WI38 (cell line): ENCODE measurements around the gene CDH22.

Source experiments
- H3K4me3 ChIP-seq: 2 replicates; pipeline ENCODE4 v1.5.1; 2011; ENCODE audit warnings: low read depth, mild to moderate bottlenecking, control low read depth, low read length
- CTCF ChIP-seq: IDR thresholded peaks from 2 replicates; pipeline ENCODE4 v1.5.1; 2012; ENCODE audit warnings: low read depth, mild to moderate bottlenecking, control low read depth, low read length

CDH22 gene

GRCh38 chr20:46227272-46227767 lies 81.0 kb downstream of the CDH22 start:
- H3K4me3 ChIP-seq = no peak overlapping the region
- no peak for TF ChIP-seq CTCF

- H3K4me3 ChIP-seq = no peak overlapping the region
- TF ChIP-seq CTCF = no peak
Observed at GRCh38 chr20:46226602-46227001, 81.7 kb downstream of the CDH22 start.

DNA sequence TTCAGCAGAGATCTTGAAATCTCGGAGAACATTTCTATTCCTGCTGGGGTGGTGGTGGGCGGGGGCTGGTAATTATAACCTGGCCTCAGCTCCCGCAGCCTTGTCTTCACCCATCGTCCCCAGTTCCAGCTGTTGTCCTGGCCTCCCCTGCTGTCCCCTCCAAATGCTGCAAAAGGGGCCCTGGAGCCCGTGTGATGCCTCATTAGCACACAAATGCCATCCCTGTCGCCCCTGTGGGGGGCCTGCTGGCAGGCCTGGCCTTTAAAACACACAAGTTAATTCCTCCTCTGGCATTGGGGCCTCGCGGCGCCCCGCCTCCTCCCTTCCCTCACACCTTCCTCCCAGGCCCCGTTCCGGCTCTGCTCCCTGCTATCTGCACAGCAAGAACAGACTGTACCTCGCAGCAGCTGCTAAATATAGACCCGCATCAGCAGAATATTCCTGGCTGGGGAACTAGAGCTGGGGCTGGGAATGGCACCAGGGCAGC lies 85.7 kb downstream of the CDH22 start:
- no peak for TF ChIP-seq CTCF
- no peak overlapping the region for H3K4me3 ChIP-seq

DNA sequence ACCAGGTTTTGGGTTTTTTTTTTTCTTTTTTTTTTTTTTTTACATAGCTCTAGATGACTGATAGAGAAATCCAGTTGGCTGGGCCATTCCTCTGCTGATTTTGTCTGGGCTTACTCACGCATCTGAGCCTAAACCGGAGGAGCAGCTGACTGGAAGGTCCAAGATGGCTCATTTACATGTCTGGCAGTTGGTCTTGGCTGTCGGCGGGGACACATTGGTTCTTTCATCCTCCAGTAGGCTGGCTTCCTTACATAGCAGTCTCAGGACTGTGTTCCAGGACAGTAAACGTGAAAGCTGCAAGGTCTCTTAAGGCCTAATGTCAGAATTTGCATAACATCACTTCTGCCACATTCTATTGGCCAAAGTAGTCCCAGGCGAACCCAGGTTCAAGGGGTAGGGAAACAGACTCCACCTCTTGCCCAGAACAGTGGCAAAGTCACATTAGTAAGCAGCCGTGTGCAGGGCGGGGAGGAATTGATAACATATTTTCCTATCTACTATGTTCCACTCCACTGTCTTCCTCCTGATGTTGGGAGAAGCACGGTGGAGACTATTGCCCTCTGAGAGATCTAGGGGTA lies 87.0 kb downstream of the CDH22 start:
- no peak overlapping the region for H3K4me3 ChIP-seq
- no peak for TF ChIP-seq CTCF

- H3K4me3 ChIP-seq = no peak overlapping the region
- no peak for TF ChIP-seq CTCF
Observed at GRCh38 chr20:46220455-46221207, 87.7 kb downstream of the CDH22 start.

DNA sequence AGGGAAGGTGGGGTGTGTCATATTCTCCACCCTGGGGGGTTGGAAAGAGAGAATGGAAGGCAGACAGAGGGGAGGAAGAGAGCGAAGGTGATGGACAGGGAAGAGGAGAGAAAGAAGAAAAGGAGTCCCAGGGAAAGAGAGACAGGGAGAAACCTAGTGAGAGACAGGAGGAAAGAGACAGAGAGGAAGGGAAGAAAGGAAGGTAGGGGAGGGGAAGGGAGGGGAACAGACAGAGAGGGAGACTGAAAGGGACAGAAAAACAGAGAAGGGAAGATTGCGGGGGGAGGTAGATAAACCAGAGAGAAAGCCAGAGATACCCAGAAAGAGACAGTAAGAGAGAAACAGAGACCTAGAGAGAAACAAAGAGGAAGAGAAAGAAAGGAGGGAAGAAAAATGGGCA lies 88.4 kb downstream of the CDH22 start:
- TF ChIP-seq CTCF = no peak
- H3K4me3 ChIP-seq = no peak overlapping the region

DNA sequence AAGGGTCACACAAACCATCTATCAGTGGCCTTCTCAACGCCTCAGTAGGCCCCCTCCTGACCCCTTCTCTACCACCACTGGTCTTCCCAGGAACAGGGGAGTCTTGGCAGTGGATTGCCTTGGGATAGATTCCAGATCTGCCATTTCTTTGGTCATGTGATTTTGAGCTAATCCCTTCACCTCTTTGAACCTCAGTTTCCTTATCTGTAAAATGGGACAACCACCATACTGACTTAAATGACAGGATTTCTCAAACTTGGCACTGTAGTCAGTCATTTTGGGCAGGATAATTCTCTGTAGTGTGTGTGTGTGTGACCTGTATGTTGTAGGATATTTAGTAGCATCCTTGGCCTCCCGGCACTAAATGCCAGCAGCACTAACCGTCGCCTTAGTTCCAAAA lies 89.1 kb downstream of the CDH22 start:
- no peak overlapping the region for H3K4me3 ChIP-seq
- no peak for TF ChIP-seq CTCF
